Testis (tissue), 2 donors: Measurements from ENCODE around the gene KCNK10.
A peak's percentile ranks its signal among the peaks of the same experiment; 100 is the strongest.

Experiments used
- POLR2A ChIP-seq: fragments of 450-650 bp; IDR thresholded peaks from one replicate; pipeline ENCODE4 v1.6.1; 2017; ENCODE audit warnings: antibody characterized with exemption, mild to moderate bottlenecking, moderate library complexity
- TF ChIP-seq, protein P1 (sequence below), 3 experiments: fragments of 450-650 bp in 2 of 3; fragments of 200-600 bp in 1 of 3; sonication (generic) in 1 of 3; IDR thresholded peaks; one replicate each; pipeline ENCODE4 v1.5.1; 2016 to 2019; ENCODE audit warnings: antibody characterized with exemption in 3 of 3, mild to moderate bottlenecking in 2 of 3, moderate library complexity in 1 of 3

DNA sequence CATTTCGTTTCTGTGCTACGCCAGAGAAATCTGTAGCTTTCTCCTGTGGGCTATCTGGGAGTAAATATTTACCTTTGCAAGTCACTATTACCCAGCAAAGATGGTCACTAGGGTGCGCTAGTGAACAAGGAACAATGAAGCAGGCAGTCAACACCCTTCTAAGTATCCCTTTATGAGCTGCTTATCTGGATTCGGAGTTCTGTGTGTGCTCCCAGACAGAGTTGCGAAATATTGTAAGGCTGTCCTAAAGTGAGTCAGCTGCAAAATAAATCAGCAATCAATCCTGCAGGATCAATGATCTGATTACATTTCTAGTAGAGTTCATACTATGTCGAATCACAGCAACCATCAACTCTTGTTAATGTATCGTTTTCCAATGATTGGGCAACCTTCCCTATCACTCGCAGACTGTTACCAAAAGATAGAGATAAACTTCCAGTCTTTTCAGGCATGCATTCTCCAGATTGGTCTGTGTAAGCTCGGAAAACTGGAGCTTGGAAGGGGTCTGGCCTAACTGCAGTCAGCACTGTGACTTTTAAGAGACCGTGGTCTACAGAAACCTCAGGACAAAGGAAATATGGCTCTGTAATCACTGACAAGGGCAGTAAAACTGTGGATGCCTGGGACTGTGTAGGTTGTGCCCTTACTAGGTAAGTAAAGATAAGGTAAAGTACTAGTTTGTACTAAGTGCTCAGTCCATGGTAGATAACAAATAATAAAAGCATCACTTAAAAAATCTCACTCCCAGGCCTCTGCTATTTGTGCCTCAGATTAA lies 133.5 kb downstream of the KCNK10 start:
- TF ChIP-seq POLR2A, result no peak
- TF ChIP-seq, protein P1, sequence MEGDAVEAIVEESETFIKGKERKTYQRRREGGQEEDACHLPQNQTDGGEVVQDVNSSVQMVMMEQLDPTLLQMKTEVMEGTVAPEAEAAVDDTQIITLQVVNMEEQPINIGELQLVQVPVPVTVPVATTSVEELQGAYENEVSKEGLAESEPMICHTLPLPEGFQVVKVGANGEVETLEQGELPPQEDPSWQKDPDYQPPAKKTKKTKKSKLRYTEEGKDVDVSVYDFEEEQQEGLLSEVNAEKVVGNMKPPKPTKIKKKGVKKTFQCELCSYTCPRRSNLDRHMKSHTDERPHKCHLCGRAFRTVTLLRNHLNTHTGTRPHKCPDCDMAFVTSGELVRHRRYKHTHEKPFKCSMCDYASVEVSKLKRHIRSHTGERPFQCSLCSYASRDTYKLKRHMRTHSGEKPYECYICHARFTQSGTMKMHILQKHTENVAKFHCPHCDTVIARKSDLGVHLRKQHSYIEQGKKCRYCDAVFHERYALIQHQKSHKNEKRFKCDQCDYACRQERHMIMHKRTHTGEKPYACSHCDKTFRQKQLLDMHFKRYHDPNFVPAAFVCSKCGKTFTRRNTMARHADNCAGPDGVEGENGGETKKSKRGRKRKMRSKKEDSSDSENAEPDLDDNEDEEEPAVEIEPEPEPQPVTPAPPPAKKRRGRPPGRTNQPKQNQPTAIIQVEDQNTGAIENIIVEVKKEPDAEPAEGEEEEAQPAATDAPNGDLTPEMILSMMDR (IDR thresholded peaks at IDR 0.05), result peak; percentile 55 to 70 (median 63)
